ENCODE results near the gene AASDH.

Gene AASDH

GRCh38 chr4:56315041-56315440, 72.2 kb downstream of the AASDH start:
- no peak for DNase-seq

GRCh38 chr4:56314207-56314915, 72.9 kb downstream of the AASDH start:
- no peak for DNase-seq

- no peak for DNase-seq
Observed at GRCh38 chr4:56313132-56313531, 74.2 kb downstream of the AASDH start.

- DNase-seq, result no peak
Observed at GRCh38 chr4:56311299-56311975, 75.9 kb downstream of the AASDH start.

DNA sequence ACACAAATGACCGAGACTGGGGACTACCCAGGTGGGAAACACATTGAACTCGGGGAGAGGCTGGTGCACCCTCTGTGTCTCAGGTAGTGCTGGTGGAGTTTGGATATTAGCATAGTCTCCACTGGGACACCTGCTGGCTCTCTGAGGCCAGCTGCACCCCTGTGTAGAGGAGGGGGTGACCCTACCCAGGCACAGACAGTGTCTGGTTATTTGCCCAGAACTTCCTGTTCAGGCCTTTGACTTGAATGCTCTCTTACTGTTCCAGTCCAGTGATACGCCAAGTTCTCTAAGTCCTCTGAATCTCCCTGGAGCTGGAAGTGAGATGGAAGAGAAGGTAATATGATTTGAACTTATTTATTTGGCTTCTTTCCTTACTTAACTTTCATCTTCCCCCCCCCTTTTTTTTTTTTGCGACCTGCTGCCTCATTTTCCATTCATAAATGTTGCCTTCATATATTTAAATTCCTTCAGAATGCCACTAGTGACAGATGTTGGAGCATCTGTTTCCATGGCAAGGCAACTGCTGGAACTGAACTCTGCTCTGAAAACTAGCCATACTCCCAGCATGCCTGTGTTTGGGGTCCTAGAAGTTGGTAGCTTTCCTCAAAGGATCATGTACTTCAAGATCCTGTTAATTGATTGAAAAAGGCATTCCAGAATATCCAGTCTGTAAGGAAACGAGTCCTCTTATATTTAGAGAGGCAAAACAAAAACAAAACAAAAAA, 76.7 kb downstream of the AASDH start:
- no peak for DNase-seq

DNA sequence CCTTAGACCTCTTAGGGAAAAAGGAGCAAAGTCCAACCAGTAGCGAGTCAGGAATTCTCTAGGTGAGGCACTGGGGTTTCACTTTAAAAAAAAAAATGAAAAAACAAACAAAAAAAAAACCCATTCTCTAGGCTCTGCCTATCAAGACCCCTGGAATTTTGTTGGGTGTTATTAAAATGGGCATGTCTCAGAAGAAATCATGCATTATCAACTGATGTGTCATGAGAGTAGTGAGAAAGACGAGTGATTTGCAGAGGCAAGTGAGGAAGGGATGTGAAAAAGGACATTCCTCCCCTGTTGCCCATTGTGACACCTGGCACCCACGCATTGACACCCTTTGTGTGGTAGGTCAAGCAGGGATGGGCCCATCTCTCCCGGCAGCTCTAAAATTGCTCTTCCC, 78.9 kb downstream of the AASDH start:
- no peak for DNase-seq

GRCh38 chr4:56307423-56307822, 79.9 kb downstream of the AASDH start:
- DNase-seq, result no peak

GRCh38 chr4:56305390-56305789, 81.9 kb downstream of the AASDH start:
- no peak for DNase-seq

GRCh38 chr4:56303921-56304320, 83.4 kb downstream of the AASDH start:
- DNase-seq, result no peak

DNA sequence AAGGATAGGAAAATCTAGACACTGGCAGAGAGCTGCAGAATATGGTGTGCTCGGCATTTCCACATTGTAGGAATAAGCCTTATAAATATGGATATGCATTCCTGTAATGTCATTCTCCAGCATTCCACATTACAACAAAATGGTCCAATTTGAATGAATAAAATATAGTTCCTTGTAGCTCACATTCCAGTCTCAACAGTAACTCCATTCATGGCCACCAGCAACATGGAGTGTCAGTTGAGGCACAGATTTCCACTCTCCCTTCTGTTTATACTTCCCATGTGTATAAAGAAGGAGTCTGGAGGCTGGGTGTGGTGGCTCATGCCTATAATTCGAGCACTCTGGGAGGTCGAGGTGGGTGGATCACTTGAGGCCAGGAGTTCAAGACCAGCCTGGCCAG, 84.5 kb downstream of the AASDH start:
- DNase-seq, result no peak

- DNase-seq, result no peak
Observed at GRCh38 chr4:56301997-56302496, 85.2 kb downstream of the AASDH start.

- no peak for DNase-seq
Observed at GRCh38 chr4:56301181-56301996, 85.9 kb downstream of the AASDH start.

GRCh38 chr4:56298236-56298635, 89.1 kb downstream of the AASDH start:
- DNase-seq, result no peak

GRCh38 chr4:56297776-56298175, 89.5 kb downstream of the AASDH start:
- DNase-seq, result no peak

DNA sequence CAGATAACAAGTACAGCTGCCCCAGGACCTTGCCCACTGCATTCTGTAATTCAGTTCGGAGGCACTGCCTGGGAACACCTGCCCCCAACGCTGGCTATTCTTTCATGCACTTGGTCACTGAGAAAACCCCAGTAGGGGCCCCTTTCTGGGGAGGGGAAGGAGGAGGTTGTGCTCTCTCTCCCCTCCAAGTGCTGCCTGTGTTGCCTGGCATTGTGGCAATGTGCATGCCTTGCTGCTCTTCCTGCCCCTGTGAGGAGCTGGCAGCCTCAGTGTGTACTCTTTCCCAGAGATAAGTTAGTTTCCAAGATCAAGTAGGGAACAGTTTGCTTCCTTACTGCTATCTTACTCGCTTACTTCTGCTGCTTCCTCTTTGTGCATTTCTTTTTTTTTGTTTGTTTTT, 90.8 kb downstream of the AASDH start:
- DNase-seq, result no peak

GRCh38 chr4:56293121-56293520, 94.2 kb downstream of the AASDH start:
- no peak for DNase-seq

DNA sequence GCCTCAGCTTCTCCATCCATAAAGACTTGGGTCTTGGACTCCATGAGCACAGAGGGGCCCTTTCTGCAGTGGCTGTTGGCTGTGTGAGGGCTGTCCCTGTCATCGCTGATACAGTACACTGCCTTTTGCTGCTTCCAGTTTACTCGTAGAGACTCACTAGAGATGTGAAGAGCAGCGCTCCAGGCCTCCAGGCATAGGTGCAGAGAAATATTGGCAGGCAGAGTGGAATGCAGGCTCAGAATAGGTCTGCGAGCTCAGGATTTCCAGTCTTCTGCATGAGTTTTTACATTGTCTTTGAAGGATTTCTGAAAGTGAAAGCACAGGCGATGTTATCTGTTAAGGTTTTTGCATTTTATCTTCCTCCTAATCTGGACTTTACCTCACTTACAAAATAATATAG, 97.4 kb downstream of the AASDH start:
- DNase-seq, result no peak

DNA sequence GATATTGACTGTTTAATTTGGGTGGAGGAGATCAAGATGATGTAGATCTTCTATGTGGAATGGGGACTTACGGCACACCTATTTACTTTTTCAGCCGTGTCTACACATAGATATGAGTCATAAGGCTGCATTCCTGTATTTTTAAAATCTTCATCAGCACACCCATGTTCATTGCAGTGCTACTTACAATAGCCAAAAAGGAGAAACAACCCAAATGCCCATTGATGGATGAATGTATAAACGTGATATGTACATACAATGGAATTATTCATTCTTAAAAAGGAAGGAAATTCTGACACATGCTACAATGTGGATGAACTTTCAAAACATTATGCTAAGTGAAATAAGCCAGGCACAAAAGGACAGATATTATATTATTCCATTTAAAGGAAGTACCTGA, 98.6 kb downstream of the AASDH start:
- DNase-seq, result no peak
